GM23338 (cell line): ENCODE data around the gene MOB2. TPM values are rescaled to one million over a fixed set of nuclear protein-coding genes. Genes with fewer than 3 reads are reported as not detected.

Experiments
- ATAC-seq: fragments of 200-7000 bp; cut with Tn5 transposase; 3 replicates; pipeline ENCODE4 v1.9.1; 2020
- DNase-seq: peaks from one replicate; pipeline ENCODE4 v3.0.0-alpha.2; 2015; ENCODE audit warnings: low spot score
- H2AFZ ChIP-seq: fragments of 200-600 bp; sonication (generic); 2 replicates; pipeline ENCODE4 v1.8.0; 2016; ENCODE audit warnings: antibody characterized with exemption, mild to moderate bottlenecking, moderate library complexity
- H3F3A ChIP-seq: fragments of 200-600 bp; sonication (generic); replicated peaks from 2 replicates; pipeline ENCODE4 v1.8.0; 2017; ENCODE audit warnings: antibody characterized with exemption, mixed run types, low read depth
- H3K27ac ChIP-seq: fragments of 200-600 bp; sonication (generic); 2 replicates; pipeline ENCODE4 v1.6.1; 2016; ENCODE audit warnings: low read depth
- H3K27me3 ChIP-seq: fragments of 200-600 bp; sonication (generic); 2 replicates; pipeline ENCODE4 v1.8.0; 2016; ENCODE audit warnings: mild to moderate bottlenecking, mixed run types, moderate library complexity; ENCODE audit not compliant: insufficient read depth
- H3K36me3 ChIP-seq: fragments of 200-600 bp; sonication (generic); 2 replicates; pipeline ENCODE4 v1.8.0; 2016; ENCODE audit warnings: mild to moderate bottlenecking; ENCODE audit not compliant: insufficient read depth
- H3K4me1 ChIP-seq: fragments of 200-600 bp; sonication (generic); 2 replicates; pipeline ENCODE4 v1.8.0; 2016; ENCODE audit warnings: mild to moderate bottlenecking, moderate library complexity; ENCODE audit not compliant: insufficient read depth
- H3K4me2 ChIP-seq: fragments of 200-600 bp; sonication (generic); 2 replicates; pipeline ENCODE4 v1.7.1; 2017; ENCODE audit warnings: mixed run types
- H3K4me3 ChIP-seq: fragments of 200-600 bp; sonication (generic); 2 replicates; pipeline ENCODE4 v1.6.1; 2016; ENCODE audit warnings: mixed run types
- H3K79me2 ChIP-seq: fragments of 200-600 bp; sonication (generic); replicated peaks from 2 replicates; pipeline ENCODE4 v1.8.0; 2017; ENCODE audit warnings: mild to moderate bottlenecking; ENCODE audit not compliant: insufficient read depth
- H3K9me2 ChIP-seq: fragments of 200-600 bp; sonication (generic); 2 replicates; pipeline ENCODE4 v1.8.0; 2017; ENCODE audit not compliant: insufficient read depth
- H4K20me1 ChIP-seq: fragments of 200-600 bp; sonication (generic); replicated peaks from 2 replicates; pipeline ENCODE4 v1.8.0; 2017; ENCODE audit warnings: mild to moderate bottlenecking; ENCODE audit not compliant: insufficient read depth
- H3K27ac Mint-ChIP-seq: 2 replicates; pipeline ENCODE4 v1.8.0; 2020; ENCODE audit warnings: inconsistent platforms, mild to moderate bottlenecking, moderate library complexity, mixed read lengths
- H3K27me3 Mint-ChIP-seq: 3 replicates; pipeline ENCODE4 v1.8.0; 2022; ENCODE audit warnings: low read depth, mild to moderate bottlenecking, moderate library complexity, mixed read lengths, inconsistent platforms; ENCODE audit not compliant: insufficient read depth, poor library complexity
- H3K36me3 Mint-ChIP-seq: 3 replicates; pipeline ENCODE4 v1.8.0; 2021; ENCODE audit warnings: low read depth, mild to moderate bottlenecking, inconsistent platforms, moderate library complexity, mixed read lengths
- H3K4me1 Mint-ChIP-seq: 3 replicates; pipeline ENCODE4 v1.8.0; 2020; ENCODE audit warnings: mild to moderate bottlenecking, inconsistent platforms, mixed read lengths
- H3K4me3 Mint-ChIP-seq: 3 replicates; pipeline ENCODE4 v1.8.0; 2021; ENCODE audit warnings: moderate library complexity, mild to moderate bottlenecking, inconsistent platforms, mixed read lengths
- H3K9me3 Mint-ChIP-seq: 3 replicates; pipeline ENCODE4 v1.8.0; 2020; ENCODE audit warnings: moderate library complexity, mild to moderate bottlenecking, inconsistent platforms, mixed read lengths
- EZH2 ChIP-seq: fragments of 200-600 bp; sonication (generic); IDR thresholded peaks from one replicate; pipeline ENCODE4 v1.8.0; 2017; ENCODE audit warnings: antibody characterized with exemption, mild to moderate bottlenecking, low read depth; ENCODE audit not compliant: unreplicated experiment
- EZH2phosphoT487 ChIP-seq: fragments of 200-600 bp; sonication (generic); IDR thresholded peaks from one replicate; pipeline ENCODE4 v1.8.1; 2018; ENCODE audit warnings: antibody characterized with exemption; ENCODE audit not compliant: unreplicated experiment
- NANOG ChIP-seq: IDR thresholded peaks from 2 replicates; pipeline ENCODE4 v1.6.1; 2016; ENCODE audit warnings: antibody characterized with exemption, borderline replicate concordance
- STAT1 ChIP-seq: IDR thresholded peaks from one replicate; pipeline ENCODE4 v1.6.1; 2016; ENCODE audit warnings: antibody characterized with exemption; ENCODE audit not compliant: unreplicated experiment
- ZNF462 ChIP-seq: fragments of 250-450 bp; sonication (Bioruptor Pico); IDR thresholded peaks from 2 replicates; pipeline ENCODE4 v1.5.0; 2020; ENCODE audit warnings: mild to moderate bottlenecking, moderate library complexity
- polyA plus RNA-seq: library from polyadenylated mRNA; unstranded; fragments of >200 nt; fragmentation: Nextera tagmentation; extraction: Ambion mirVana; gene quantifications from 2 replicates; pipeline ENCODE4 v1.2.1, GENCODE V29; 2016
- total RNA-seq: library from RNA; depleted of rRNA; stranded (reverse); fragments of >200 nt; shearing (Covaris generic); gene quantifications from 2 replicates; pipeline ENCODE4 v1.2.3, GENCODE V29; 2014

Gene MOB2
- total and polyA plus RNA-seq, 2 experiments from 2014 or later, result 10.1 to 19.7 TPM

GRCh38 chr11:1531449-1532013 is 45.0 kb upstream of the MOB2 start (continued):
- TF ChIP-seq ZNF462 (no peak), EZH2 (no peak)

- H3F3A ChIP-seq, result no peaks in the 10 kb centered on the region
- H3K27me3 Mint-ChIP-seq, result peaks cover 3% of the 10 kb centered on the region
- no peak overlapping the region for H3K4me2 ChIP-seq
- DNase-seq (no peak), ATAC-seq (no peak)
- H3K36me3 ChIP-seq, result no peaks in the 10 kb centered on the region
- H3K27me3 ChIP-seq, result no peaks in the 10 kb centered on the region
- peaks cover 75% of the 10 kb centered on the region for H3K79me2 ChIP-seq
- H3K27ac Mint-ChIP-seq, result no peak overlapping the region
- no peak overlapping the region for H3K4me3 Mint-ChIP-seq
- no peaks in the 10 kb centered on the region for H3K9me3 Mint-ChIP-seq
- no peak overlapping the region for H3K4me3 ChIP-seq
- no peak overlapping the region for H2AFZ ChIP-seq
- no peaks in the 10 kb centered on the region for H3K36me3 Mint-ChIP-seq
- H3K4me1 Mint-ChIP-seq, result no peaks in the 10 kb centered on the region; the same call in 2 of the 3 replicates
- no peak overlapping the region for H3K27ac ChIP-seq
- peaks cover 13% of the 10 kb centered on the region for H4K20me1 ChIP-seq
- no peaks in the 10 kb centered on the region for H3K9me2 ChIP-seq
- no peaks in the 10 kb centered on the region for H3K4me1 ChIP-seq
- TF ChIP-seq STAT1, result no peak
- TF ChIP-seq NANOG, result no peak
- no peak for TF ChIP-seq EZH2phosphoT487
- no peak for TF ChIP-seq ZNF462
Measured at GRCh38 chr11:1530686-1531448, 44.3 kb upstream of the MOB2 start.
